ENCODE data around the gene GCN1.

Gene GCN1

GRCh38 chr12:120148011-120148410 is 46.5 kb downstream of the GCN1 start:
- TF ChIP-seq CTCF (IDR thresholded peaks at IDR 0.05; ENCODE audit: borderline replicate concordance, insufficient read depth, low read depth, low read length): no peak
- no peak overlapping the region for H3K4me3 ChIP-seq (ENCODE audit: low read depth, low read length)

- no peak overlapping the region for H3K4me3 ChIP-seq (ENCODE audit: low read depth, low read length)
- TF ChIP-seq CTCF (IDR thresholded peaks at IDR 0.05; ENCODE audit: borderline replicate concordance, insufficient read depth, low read depth, low read length): no peak
Measured at GRCh38 chr12:120145164-120145563, 49.4 kb downstream of the GCN1 start.

- H3K4me3 ChIP-seq (ENCODE audit: low read depth, low read length): no peak overlapping the region
Measured at GRCh38 chr12:120144215-120144614, 50.3 kb downstream of the GCN1 start.

GRCh38 chr12:120142231-120142877 is 52.2 kb downstream of the GCN1 start:
- TF ChIP-seq CTCF (IDR thresholded peaks at IDR 0.05; ENCODE audit: borderline replicate concordance, insufficient read depth, low read depth, low read length): no peak
- no peak overlapping the region for H3K4me3 ChIP-seq (ENCODE audit: low read depth, low read length)

More at GRCh38 chr12:120144215-120144614, 50.3 kb downstream of the GCN1 start:
- TF ChIP-seq CTCF (IDR thresholded peaks at IDR 0.05; ENCODE audit: borderline replicate concordance, insufficient read depth, low read depth, low read length): no peak

- TF ChIP-seq CTCF (IDR thresholded peaks at IDR 0.05; ENCODE audit: borderline replicate concordance, insufficient read depth, low read depth, low read length): no peak
- no peak overlapping the region for H3K4me3 ChIP-seq (ENCODE audit: low read depth, low read length)
Measured at GRCh38 chr12:120141336-120141735, 53.2 kb downstream of the GCN1 start.

- no peak for TF ChIP-seq CTCF (IDR thresholded peaks at IDR 0.05; ENCODE audit: borderline replicate concordance, insufficient read depth, low read depth, low read length)
- H3K4me3 ChIP-seq (ENCODE audit: low read depth, low read length): no peak overlapping the region
Measured at GRCh38 chr12:120140603-120141002, 53.9 kb downstream of the GCN1 start.

GRCh38 chr12:120139958-120140357 is 54.6 kb downstream of the GCN1 start:
- no peak for TF ChIP-seq CTCF (IDR thresholded peaks at IDR 0.05; ENCODE audit: borderline replicate concordance, insufficient read depth, low read depth, low read length)
- H3K4me3 ChIP-seq (ENCODE audit: low read depth, low read length): no peak overlapping the region
